PC-3 (cell line): ENCODE data around the gene SLC1A2. TPM values are rescaled to one million over a fixed set of nuclear protein-coding genes. Genes with fewer than 3 reads are reported as not detected.
A peak's percentile ranks its signal among the peaks of the same experiment; 100 is the strongest.

Source experiments
- ATAC-seq: fragments of 200-7000 bp; cut with Tn5 transposase; 2 replicates; pipeline ENCODE4 v1.9.1; 2020; ENCODE audit warnings: mild to moderate bottlenecking, moderate library complexity
- BruUV-seq: library from RNA; stranded (reverse); fragments of 400-500 nt; replicated peaks from 2 replicates; lab custom pipeline; 2021; lab: Mats Ljungman, UMichigan
- CTCF ChIA-PET: fragments of 300-600 bp; sonication (Branson Sonifier 250); formaldehyde crosslinking; loops from one replicate; lab custom pipeline; 2022; ENCODE audit warnings: antibody characterized with exemption; lab: Charles Lee
- POLR2A ChIA-PET: fragments of 300-600 bp; sonication (Branson Sonifier 250); formaldehyde crosslinking; loops from one replicate; lab custom pipeline; 2022; ENCODE audit warnings: antibody characterized with exemption; ENCODE audit not compliant: unreplicated experiment; lab: Charles Lee
- DNase-seq: peaks from one replicate; pipeline ENCODE4 v3.0.0-alpha.2; 2015
- H2AFZ ChIP-seq: fragments of 300-600 bp; sonication (generic); 2 replicates; pipeline ENCODE4 v1.6.0; 2016; ENCODE audit warnings: antibody characterized with exemption, low read length
- H3F3A ChIP-seq: fragments of 300-600 bp; sonication (generic); one replicate; pipeline ENCODE4 v1.6.0; 2017; ENCODE audit warnings: antibody characterized with exemption, low read length, control low read depth, mild to moderate bottlenecking; ENCODE audit not compliant: unreplicated experiment
- H3K27ac ChIP-seq: fragments of 300-600 bp; sonication (generic); 2 replicates; pipeline ENCODE4 v1.5.1; 2016; ENCODE audit warnings: mild to moderate bottlenecking, low read length
- H3K27me3 ChIP-seq: fragments of 300-600 bp; sonication (generic); 2 replicates; pipeline ENCODE4 v1.6.1; 2016; ENCODE audit warnings: low read length, mixed read lengths
- H3K36me3 ChIP-seq: fragments of 300-600 bp; sonication (generic); 2 replicates; pipeline ENCODE4 v1.6.1; 2016; ENCODE audit warnings: low read depth, mixed run types, low read length, mixed read lengths
- H3K4me1 ChIP-seq: fragments of 300-600 bp; sonication (generic); 2 replicates; pipeline ENCODE4 v1.5.1; 2016; ENCODE audit warnings: low read length; ENCODE audit not compliant: insufficient read depth
- H3K4me2 ChIP-seq: fragments of 300-600 bp; sonication (generic); 2 replicates; pipeline ENCODE4 v1.6.0; 2016; ENCODE audit warnings: low read length
- H3K4me3 ChIP-seq: fragments of 300-600 bp; sonication (generic); 2 replicates; pipeline ENCODE4 v1.5.1; 2016; ENCODE audit warnings: mild to moderate bottlenecking, low read length, mixed read lengths
- H3K79me2 ChIP-seq: fragments of 300-600 bp; sonication (generic); 2 replicates; pipeline ENCODE4 v1.6.1; 2017; ENCODE audit warnings: low read length, mixed read lengths
- H3K9ac ChIP-seq: fragments of 300-600 bp; sonication (generic); 2 replicates; pipeline ENCODE4 v1.6.0; 2016; ENCODE audit warnings: mild to moderate bottlenecking, low read length
- H3K9me2 ChIP-seq: fragments of 300-600 bp; sonication (generic); replicated peaks from 2 replicates; pipeline ENCODE4 v1.6.1; 2016; ENCODE audit warnings: mixed run types, low read length, mixed read lengths
- H3K9me3 ChIP-seq: fragments of 300-600 bp; sonication (generic); 2 replicates; pipeline ENCODE4 v1.6.1; 2016; ENCODE audit warnings: low read length, mixed read lengths
- H4K20me1 ChIP-seq: fragments of 300-600 bp; sonication (generic); 2 replicates; pipeline ENCODE4 v1.6.1; 2016; ENCODE audit warnings: low read length, mixed read lengths
- EZH2 ChIP-seq: fragments of 300-600 bp; sonication (generic); IDR thresholded peaks from one replicate; pipeline ENCODE4 v1.6.1; 2017; ENCODE audit warnings: antibody characterized with exemption, mild to moderate bottlenecking, low read length; ENCODE audit not compliant: unreplicated experiment
- EZH2phosphoT487 ChIP-seq: fragments of 300-600 bp; sonication (generic); IDR thresholded peaks from 2 replicates; pipeline ENCODE4 v1.6.1; 2018; ENCODE audit warnings: mild to moderate bottlenecking, antibody characterized with exemption, low read length, borderline replicate concordance
- intact Hi-C: fragments of 100-400 bp; cut with micrococcal nuclease; formaldehyde crosslinking; loops from 2 replicates; pipeline ENCODE4 v1.9.0; 2023
- total RNA-seq: library from RNA; depleted of rRNA; stranded (reverse); fragments of >200 nt; gene quantifications from 2 replicates; pipeline ENCODE4 v1.2.3, GENCODE V29; 2014
- TF ChIP-seq, protein P1 (sequence below): fragments of 300-600 bp; sonication (generic); conservative IDR thresholded peaks from 2 replicates; pipeline ENCODE4 v1.5.1; 2017; ENCODE audit warnings: antibody characterized with exemption, low read depth, mild to moderate bottlenecking, low read length

Gene SLC1A2
- total RNA-seq, 1 experiment from 2014 or later: 0.18 TPM

DNA sequence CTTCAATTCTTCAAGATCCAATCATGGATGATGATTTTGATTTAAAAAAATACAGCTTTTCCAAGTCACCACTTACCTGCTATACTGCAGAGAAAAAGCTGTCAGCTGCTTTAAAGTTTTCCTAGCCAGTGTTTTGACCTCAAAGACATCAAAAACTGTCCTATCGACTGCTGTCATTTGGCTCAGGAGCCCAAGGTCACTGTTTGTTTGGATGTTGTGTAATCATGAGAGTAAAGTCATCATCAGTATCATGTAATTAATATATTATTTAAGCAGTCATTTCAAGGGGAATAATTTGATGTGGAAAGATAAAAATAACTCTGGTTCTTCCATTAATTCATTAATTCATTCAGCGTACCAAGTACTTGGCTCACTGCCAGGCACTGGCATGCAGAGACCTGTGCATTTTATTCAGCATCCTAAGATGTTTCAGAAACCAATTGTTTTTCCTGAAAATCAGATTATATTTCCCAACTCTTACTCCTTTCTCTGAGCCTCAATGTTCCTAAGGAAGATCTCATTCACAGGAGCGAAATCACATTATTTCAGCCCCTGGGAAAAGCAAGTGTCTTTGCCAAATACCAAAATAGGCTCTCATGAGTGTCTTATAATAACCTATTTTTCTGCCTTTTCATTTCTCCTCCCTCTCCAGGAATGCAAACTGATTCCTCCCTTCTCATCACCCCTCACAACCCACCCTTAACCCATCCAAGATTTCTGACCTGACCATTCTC is 59.9 kb downstream of the SLC1A2 start:
- no peaks in the 10 kb centered on the region for H3K27me3 ChIP-seq
- H3K9ac ChIP-seq: no peak overlapping the region
- H3K4me3 ChIP-seq: no peak overlapping the region
- H3K4me2 ChIP-seq: no peak overlapping the region
- ChIA-PET POLR2A (no interaction called here), CTCF (no interaction called here)
- no peak for TF ChIP-seq EZH2phosphoT487
- TF ChIP-seq, protein P1, sequence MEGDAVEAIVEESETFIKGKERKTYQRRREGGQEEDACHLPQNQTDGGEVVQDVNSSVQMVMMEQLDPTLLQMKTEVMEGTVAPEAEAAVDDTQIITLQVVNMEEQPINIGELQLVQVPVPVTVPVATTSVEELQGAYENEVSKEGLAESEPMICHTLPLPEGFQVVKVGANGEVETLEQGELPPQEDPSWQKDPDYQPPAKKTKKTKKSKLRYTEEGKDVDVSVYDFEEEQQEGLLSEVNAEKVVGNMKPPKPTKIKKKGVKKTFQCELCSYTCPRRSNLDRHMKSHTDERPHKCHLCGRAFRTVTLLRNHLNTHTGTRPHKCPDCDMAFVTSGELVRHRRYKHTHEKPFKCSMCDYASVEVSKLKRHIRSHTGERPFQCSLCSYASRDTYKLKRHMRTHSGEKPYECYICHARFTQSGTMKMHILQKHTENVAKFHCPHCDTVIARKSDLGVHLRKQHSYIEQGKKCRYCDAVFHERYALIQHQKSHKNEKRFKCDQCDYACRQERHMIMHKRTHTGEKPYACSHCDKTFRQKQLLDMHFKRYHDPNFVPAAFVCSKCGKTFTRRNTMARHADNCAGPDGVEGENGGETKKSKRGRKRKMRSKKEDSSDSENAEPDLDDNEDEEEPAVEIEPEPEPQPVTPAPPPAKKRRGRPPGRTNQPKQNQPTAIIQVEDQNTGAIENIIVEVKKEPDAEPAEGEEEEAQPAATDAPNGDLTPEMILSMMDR: no peak
- TF ChIP-seq EZH2: no peak
- intact Hi-C loops: no loop called here
- H3K36me3 ChIP-seq: no peaks in the 10 kb centered on the region
- H2AFZ ChIP-seq: no peak overlapping the region
- no peaks in the 10 kb centered on the region for H3K9me2 ChIP-seq
- H3F3A ChIP-seq: no peaks in the 10 kb centered on the region
- no peaks in the 10 kb centered on the region for H3K9me3 ChIP-seq
- H4K20me1 ChIP-seq: no peaks in the 10 kb centered on the region
- peaks cover 24% of the 10 kb centered on the region for H3K4me1 ChIP-seq
- no peak overlapping the region for H3K27ac ChIP-seq
- no peak for ATAC-seq
- no peaks in the 10 kb centered on the region for H3K79me2 ChIP-seq
- DNase-seq: no peak
- BruUV-seq: no TSS peak

DNA sequence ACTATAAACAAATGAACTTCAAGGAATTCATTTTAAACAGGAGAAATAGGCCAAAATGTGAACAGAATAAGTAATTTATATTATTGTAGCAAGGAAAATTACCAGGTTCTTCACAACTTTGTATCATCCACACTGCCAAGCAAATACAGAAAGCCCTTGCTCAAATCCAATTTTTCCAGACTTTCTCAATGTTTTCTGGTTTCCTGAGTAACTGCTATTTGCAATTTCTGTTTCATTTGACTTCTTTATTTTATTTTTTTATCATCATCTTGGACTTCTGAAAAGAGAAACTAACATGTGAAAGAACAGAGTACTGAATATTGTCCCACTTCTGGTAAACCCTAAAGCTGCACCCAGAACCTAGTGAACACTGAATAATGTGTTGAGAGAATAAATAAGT is 61.0 kb downstream of the SLC1A2 start:
- ATAC-seq: no peak
- H3K4me3 ChIP-seq: no peak overlapping the region
- ChIA-PET POLR2A (no interaction called here), CTCF (no interaction called here)
- no peaks in the 10 kb centered on the region for H3K36me3 ChIP-seq
- H3K9me2 ChIP-seq: no peaks in the 10 kb centered on the region
- DNase-seq: no peak
- BruUV-seq: no TSS peak
- no peaks in the 10 kb centered on the region for H3K27me3 ChIP-seq
- no peak overlapping the region for H2AFZ ChIP-seq
- H3K9me3 ChIP-seq: no peaks in the 10 kb centered on the region
- H3K27ac ChIP-seq: no peak overlapping the region
- H3K4me2 ChIP-seq: no peak overlapping the region
- intact Hi-C loops: no loop called here
- no peak overlapping the region for H3K9ac ChIP-seq
- no peaks in the 10 kb centered on the region for H3K79me2 ChIP-seq
- TF ChIP-seq EZH2phosphoT487 (no peak), EZH2 (no peak)
- TF ChIP-seq, protein P1: no peak
- H3K4me1 ChIP-seq: peaks cover 13% of the 10 kb centered on the region
- no peaks in the 10 kb centered on the region for H3F3A ChIP-seq
- no peaks in the 10 kb centered on the region for H4K20me1 ChIP-seq

DNA sequence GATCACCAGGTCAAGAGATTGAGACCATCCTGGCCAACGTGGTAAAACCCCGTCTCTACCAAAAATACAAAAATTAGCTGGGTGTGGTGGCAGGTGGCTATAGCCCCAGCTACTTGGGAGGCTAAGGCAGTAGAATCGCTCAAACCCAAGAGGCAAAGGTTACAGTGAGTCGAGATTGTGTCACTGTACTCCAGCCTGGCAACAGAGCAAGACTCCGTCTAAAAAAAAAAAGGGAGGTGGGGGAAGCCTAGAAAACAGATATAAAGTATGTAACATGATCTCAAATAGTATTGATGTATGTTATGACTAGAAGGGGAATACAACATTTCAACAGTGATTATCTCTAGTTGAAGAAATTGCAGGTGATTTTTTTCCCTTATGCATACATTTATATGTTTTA is 61.4 kb downstream of the SLC1A2 start:
- Histone ChIP-seq H2AFZ (no peak overlapping the region), H3K9me2 (no peaks in the 10 kb centered on the region), H3K4me3 (no peak overlapping the region), H3F3A (no peaks in the 10 kb centered on the region), H3K4me1 (peaks cover 8% of the 10 kb centered on the region), H3K27ac (no peak overlapping the region), H4K20me1 (no peaks in the 10 kb centered on the region), H3K79me2 (no peaks in the 10 kb centered on the region), H3K4me2 (no peak overlapping the region), H3K36me3 (no peaks in the 10 kb centered on the region), H3K9ac (no peak overlapping the region), H3K27me3 (no peaks in the 10 kb centered on the region), H3K9me3 (no peaks in the 10 kb centered on the region)
- ChIA-PET POLR2A (no interaction called here), CTCF (no interaction called here)
- intact Hi-C loops: no loop called here
- BruUV-seq: no TSS peak
- peak; percentile 74 for ATAC-seq
- peak; percentile 45 for DNase-seq
- no peak for TF ChIP-seq EZH2
